ENCODE results near the gene COMMD7.

COMMD7 gene

GRCh38 chr20:32652739-32653526, 90.3 kb downstream of the COMMD7 start:
- peak overlapping the region; percentile 29; the same call in 1 of the 2 replicates for H3K4me2 ChIP-seq
- no peak overlapping the region for H3K4me3 ChIP-seq (IDR thresholded peaks at IDR 0.05; ENCODE audit: insufficient read depth, low read depth, low read length)
- no peaks in the 10 kb centered on the region for H3K36me3 ChIP-seq (ENCODE audit: insufficient read depth)
- H3K4me1 ChIP-seq (ENCODE audit: low read depth, poor library complexity, severe bottlenecking): peaks cover 35% of the 10 kb centered on the region
- TF ChIP-seq CTCF (conservative IDR thresholded peaks at IDR 0.05; ENCODE audit: low read depth, low read length): peak; percentile 95
- no peaks in the 10 kb centered on the region for H3K79me2 ChIP-seq (ENCODE audit: insufficient read depth, low read depth)
- H3K27ac ChIP-seq: no peak overlapping the region
- H3K27me3 ChIP-seq (ENCODE audit: insufficient read depth, low read depth): no peaks in the 10 kb centered on the region
- H2AFZ ChIP-seq (ENCODE audit: low read depth): peak overlapping the region; percentile 58
- H4K20me1 ChIP-seq (ENCODE audit: insufficient read depth): no peaks in the 10 kb centered on the region
- H3K9ac ChIP-seq: no peak overlapping the region; the same call in 1 of the 2 replicates

Data from KMS-11 (cell line).